HG02678 (cell line): ENCODE results near the gene PCDHB16.
"Not testable (repeated sequence)": the region's sequence is repeated elsewhere in the genome, so short reads cannot be mapped to it uniquely, and the experiment has no call there.

Experiments used
- ATAC-seq: cut with Tn5 transposase; IDR thresholded peaks from one replicate; pipeline ENCODE4 v1.9.1; 2021; ENCODE audit warnings: mild to moderate bottlenecking, moderate library complexity; ENCODE audit not compliant: unreplicated experiment

Gene PCDHB16

GRCh38 chr5:141182248-141182647, at the start of gene PCDHB16:
Gene PCDHB16 (plus strand): TSS chr5:141182387. CDS start chr5:141182560, 173 bp downstream.
- ATAC-seq, result no peak

GRCh38 chr5:141135030-141135717, 47.0 kb upstream of the PCDHB16 start, which contains the start of gene PCDHB5:
Gene PCDHB5 (plus strand): TSS chr5:141135206. CDS start chr5:141135435, 229 bp downstream.
- ATAC-seq, result no peak

- no peak for ATAC-seq
Measured at GRCh38 chr5:141135718-141136266, 46.4 kb upstream of the PCDHB16 start.

GRCh38 chr5:141137346-141137745, 44.8 kb upstream of the PCDHB16 start:
- not testable (repeated sequence) for ATAC-seq

GRCh38 chr5:141149812-141150211, 32.4 kb upstream of the PCDHB16 start, which contains the start of gene PCDHB6:
Gene PCDHB6 (plus strand): TSS chr5:141150057. CDS start chr5:141150258, 201 bp downstream.
- no peak for ATAC-seq

GRCh38 chr5:141150224-141150992, 31.8 kb upstream of the PCDHB16 start:
- no peak for ATAC-seq

GRCh38 chr5:141150993-141151325, 31.2 kb upstream of the PCDHB16 start:
- ATAC-seq, result no peak

- ATAC-seq, result not testable (repeated sequence)
Measured at GRCh38 chr5:141151632-141152031, 30.6 kb upstream of the PCDHB16 start.

GRCh38 chr5:141152096-141152495, 30.1 kb upstream of the PCDHB16 start:
- not testable (repeated sequence) for ATAC-seq

GRCh38 chr5:141155540-141156374, 26.4 kb upstream of the PCDHB16 start:
- no peak for ATAC-seq

- ATAC-seq, result not testable (repeated sequence)
Measured at GRCh38 chr5:141157356-141157755, 24.8 kb upstream of the PCDHB16 start.

- not testable (repeated sequence) for ATAC-seq
Measured at GRCh38 chr5:141157901-141158300, 24.3 kb upstream of the PCDHB16 start.

- ATAC-seq, result no peak
Measured at GRCh38 chr5:141172381-141173204, 9.6 kb upstream of the PCDHB16 start, which contains the start of gene PCDHB7. Gene PCDHB7 (plus strand): TSS chr5:141172644. CDS start chr5:141172836, 192 bp downstream.

GRCh38 chr5:141174291-141175104, 7.7 kb upstream of the PCDHB16 start:
- not testable (repeated sequence) for ATAC-seq

- ATAC-seq, result no peak
Measured at GRCh38 chr5:141175933-141176332, 6.3 kb upstream of the PCDHB16 start.

GRCh38 chr5:141177577-141178191, 4.5 kb upstream of the PCDHB16 start, which contains the start of gene PCDHB8:
Gene PCDHB8 (plus strand): TSS chr5:141177790. CDS start chr5:141178035, 245 bp downstream.
- ATAC-seq, result not testable (repeated sequence)

- ATAC-seq, result not testable (repeated sequence)
Measured at GRCh38 chr5:141179371-141179770, 2.8 kb upstream of the PCDHB16 start.

- ATAC-seq, result not testable (repeated sequence)
Measured at GRCh38 chr5:141179876-141180275, 2.3 kb upstream of the PCDHB16 start.
